ENCODE measurements around the gene SYT14. TPM values are rescaled to one million over a fixed set of nuclear protein-coding genes. Genes with fewer than 3 reads are reported as not detected.
A peak's percentile ranks its signal among the peaks of the same experiment; 100 is the strongest.

Gene SYT14
- total and polyA plus RNA-seq, 4 experiments from 2014 or later: not detected

GRCh38 chr1:210129759-210130158, 191.7 kb downstream of the SYT14 start:
- Histone ChIP-seq H3K4me1 (ENCODE audit: insufficient read depth, low read length) (no peaks in the 10 kb centered on the region), H3K9me3 (ENCODE audit: control insufficient read depth in 1 of 2, low read length in 2 of 2) (no peaks in the 10 kb centered on the region), H3K27me3 (ENCODE audit: insufficient read depth, low read length) (no peaks in the 10 kb centered on the region), H3K4me3 (ENCODE audit: low read length in 2 of 2) (no peak overlapping the region), H3K27ac (ENCODE audit: low read depth, low read length) (no peak overlapping the region), H3K36me3 (ENCODE audit: insufficient read depth, low read length) (no peaks in the 10 kb centered on the region)
- POLR2A ChIA-PET (ENCODE audit: partially characterized antibody): no interaction called here
- Mint-ChIP-seq H3K27me3 (peaks cover 3 to 9% of the 10 kb centered on the region in 2 donors), H3K27ac (no peak overlapping the region), H3K9me3 (peaks cover 0 to 3% (median 0%) of the 10 kb centered on the region in 8 donors), H3K4me3 (no peak overlapping the region), H3K4me1 (no peaks in the 10 kb centered on the region), H3K36me3 (no peaks in the 10 kb centered on the region)
- DNase-seq: no peak
- CTCF ChIA-PET (ENCODE audit: partially characterized antibody): interaction anchor here (1.3 kb wide), 1 partner anchor 10 kb away, joined by 3 read pairs; no protein-coding TSS in a partner anchor
- intact Hi-C loops (cut with micrococcal nuclease): no loop called here

- Mint-ChIP-seq H3K4me3 (no peak overlapping the region), H3K27ac (no peak overlapping the region), H3K9me3 (peaks cover 0 to 2% (median 0%) of the 10 kb centered on the region in 8 donors), H3K27me3 (peaks cover 7 to 10% of the 10 kb centered on the region in 2 donors), H3K36me3 (no peaks in the 10 kb centered on the region), H3K4me1 (no peaks in the 10 kb centered on the region)
- H3K27ac ChIP-seq (ENCODE audit: low read depth, low read length): no peak overlapping the region
- no peaks in the 10 kb centered on the region for H3K36me3 ChIP-seq (ENCODE audit: insufficient read depth, low read length)
- ChIA-PET CTCF (ENCODE audit: partially characterized antibody) (no interaction called here), POLR2A (ENCODE audit: partially characterized antibody) (no interaction called here)
- no peaks in the 10 kb centered on the region for H3K27me3 ChIP-seq (ENCODE audit: insufficient read depth, low read length)
- DNase-seq: no peak
- intact Hi-C loops (cut with micrococcal nuclease): no loop called here
- H3K4me1 ChIP-seq (ENCODE audit: insufficient read depth, low read length): no peaks in the 10 kb centered on the region
- no peaks in the 10 kb centered on the region for H3K9me3 ChIP-seq (ENCODE audit: control insufficient read depth in 1 of 2, low read length in 2 of 2)
- H3K4me3 ChIP-seq (ENCODE audit: low read length in 2 of 2): no peak overlapping the region
Observed at GRCh38 chr1:210132582-210132981, 194.6 kb downstream of the SYT14 start.

- POLR2A ChIA-PET (ENCODE audit: partially characterized antibody): no interaction called here
- peaks cover 0 to 15% (median 4%) of the 10 kb centered on the region in 8 donors for H3K9me3 Mint-ChIP-seq
- peaks cover 4 to 9% of the 10 kb centered on the region in 2 donors for H3K27me3 Mint-ChIP-seq
Observed at GRCh38 chr1:210143465-210144062, 205.5 kb downstream of the SYT14 start.

GRCh38 chr1:210144736-210145135, 206.7 kb downstream of the SYT14 start:
- Histone ChIP-seq H3K4me3 (ENCODE audit: low read length in 2 of 2) (no peak overlapping the region), H3K36me3 (ENCODE audit: insufficient read depth, low read length) (no peaks in the 10 kb centered on the region), H3K4me1 (ENCODE audit: insufficient read depth, low read length) (no peaks in the 10 kb centered on the region), H3K27me3 (ENCODE audit: insufficient read depth, low read length) (peaks cover 5% of the 10 kb centered on the region), H3K27ac (ENCODE audit: low read depth, low read length) (no peak overlapping the region), H3K9me3 (ENCODE audit: control insufficient read depth in 1 of 2, low read length in 2 of 2) (no peaks in the 10 kb centered on the region)
- intact Hi-C loops (cut with micrococcal nuclease): no loop called here
- ChIA-PET POLR2A (ENCODE audit: partially characterized antibody) (no interaction called here), CTCF (ENCODE audit: partially characterized antibody) (no interaction called here)
- H3K27me3 Mint-ChIP-seq: peaks cover 4 to 9% of the 10 kb centered on the region in 2 donors
- no peaks in the 10 kb centered on the region for H3K4me1 Mint-ChIP-seq
- H3K27ac Mint-ChIP-seq: no peak overlapping the region
- H3K36me3 Mint-ChIP-seq: no peaks in the 10 kb centered on the region
- DNase-seq: no peak
- peaks cover 0 to 15% (median 4%) of the 10 kb centered on the region in 8 donors for H3K9me3 Mint-ChIP-seq
- H3K4me3 Mint-ChIP-seq: no peak overlapping the region

More at GRCh38 chr1:210143465-210144062, 205.5 kb downstream of the SYT14 start:
- H3K36me3 ChIP-seq (ENCODE audit: insufficient read depth, low read length): no peaks in the 10 kb centered on the region
- H3K4me1 Mint-ChIP-seq: no peaks in the 10 kb centered on the region
- no peak overlapping the region for H3K27ac ChIP-seq (ENCODE audit: low read depth, low read length)
- H3K36me3 Mint-ChIP-seq: no peaks in the 10 kb centered on the region
- peaks cover 5% of the 10 kb centered on the region for H3K27me3 ChIP-seq (ENCODE audit: insufficient read depth, low read length)
- intact Hi-C loops (cut with micrococcal nuclease): no loop called here
- H3K27ac Mint-ChIP-seq: no peak overlapping the region
- DNase-seq: peak in 2 of 5 donors; percentile 3 to 4
- H3K4me3 ChIP-seq (ENCODE audit: low read length in 2 of 2): no peak overlapping the region
- H3K9me3 ChIP-seq (ENCODE audit: control insufficient read depth in 1 of 2, low read length in 2 of 2): no peaks in the 10 kb centered on the region
- CTCF ChIA-PET (ENCODE audit: partially characterized antibody): no interaction called here
- H3K4me3 Mint-ChIP-seq: no peak overlapping the region
- no peaks in the 10 kb centered on the region for H3K4me1 ChIP-seq (ENCODE audit: insufficient read depth, low read length)

- ChIA-PET POLR2A (ENCODE audit: partially characterized antibody) (no interaction called here), CTCF (ENCODE audit: partially characterized antibody) (interaction anchor here (1.3 kb wide), 1 partner anchor 10 kb away, joined by 3 read pairs; no protein-coding TSS in a partner anchor)
- H3K4me3 ChIP-seq (ENCODE audit: low read length in 2 of 2): no peak overlapping the region
- no peaks in the 10 kb centered on the region for H3K4me1 Mint-ChIP-seq
- no peak overlapping the region for H3K27ac Mint-ChIP-seq
- no peak overlapping the region for H3K4me3 Mint-ChIP-seq
- H3K9me3 Mint-ChIP-seq: peaks cover 0 to 1% (median 0%) of the 10 kb centered on the region in 8 donors
- H3K4me1 ChIP-seq (ENCODE audit: insufficient read depth, low read length): no peaks in the 10 kb centered on the region
- H3K27me3 Mint-ChIP-seq: peaks cover 0 to 8% of the 10 kb centered on the region in 2 donors
- no peaks in the 10 kb centered on the region for H3K36me3 ChIP-seq (ENCODE audit: insufficient read depth, low read length)
- DNase-seq: no peak
- H3K27ac ChIP-seq (ENCODE audit: low read depth, low read length): no peak overlapping the region
- H3K27me3 ChIP-seq (ENCODE audit: insufficient read depth, low read length): no peaks in the 10 kb centered on the region
- H3K9me3 ChIP-seq (ENCODE audit: control insufficient read depth in 1 of 2, low read length in 2 of 2): no peaks in the 10 kb centered on the region
- intact Hi-C loops (cut with micrococcal nuclease): no loop called here
- H3K36me3 Mint-ChIP-seq: no peaks in the 10 kb centered on the region
Observed at GRCh38 chr1:210151052-210151672, 213.1 kb downstream of the SYT14 start.

GRCh38 chr1:210159211-210159610, 221.2 kb downstream of the SYT14 start:
- no peak overlapping the region for H3K27ac ChIP-seq (ENCODE audit: low read depth, low read length)
- H3K27me3 ChIP-seq (ENCODE audit: insufficient read depth, low read length): no peaks in the 10 kb centered on the region
- H3K36me3 ChIP-seq (ENCODE audit: insufficient read depth, low read length): no peaks in the 10 kb centered on the region
- H3K9me3 ChIP-seq (ENCODE audit: control insufficient read depth in 1 of 2, low read length in 2 of 2): no peaks in the 10 kb centered on the region
- ChIA-PET POLR2A (ENCODE audit: partially characterized antibody) (no interaction called here), CTCF (ENCODE audit: partially characterized antibody) (no interaction called here)
- no peak for DNase-seq
- H3K4me3 ChIP-seq (ENCODE audit: low read length in 2 of 2): no peak overlapping the region
- Mint-ChIP-seq H3K9me3 (no peaks in the 10 kb centered on the region), H3K4me3 (no peak overlapping the region), H3K4me1 (no peaks in the 10 kb centered on the region), H3K27ac (no peak overlapping the region), H3K36me3 (no peaks in the 10 kb centered on the region), H3K27me3 (peaks cover 2 to 8% of the 10 kb centered on the region in 2 donors)
- no peaks in the 10 kb centered on the region for H3K4me1 ChIP-seq (ENCODE audit: insufficient read depth, low read length)
- intact Hi-C loops (cut with micrococcal nuclease): no loop called here

GRCh38 chr1:210170220-210170619, 232.2 kb downstream of the SYT14 start:
- Histone ChIP-seq H3K9me3 (ENCODE audit: control insufficient read depth in 1 of 2, low read length in 2 of 2) (no peaks in the 10 kb centered on the region), H3K36me3 (ENCODE audit: insufficient read depth, low read length) (no peaks in the 10 kb centered on the region), H3K27ac (ENCODE audit: low read depth, low read length) (no peak overlapping the region), H3K27me3 (ENCODE audit: insufficient read depth, low read length) (no peaks in the 10 kb centered on the region), H3K4me1 (ENCODE audit: insufficient read depth, low read length) (no peaks in the 10 kb centered on the region), H3K4me3 (ENCODE audit: low read length in 2 of 2) (no peak overlapping the region)
- ChIA-PET CTCF (ENCODE audit: partially characterized antibody) (no interaction called here), POLR2A (ENCODE audit: partially characterized antibody) (no interaction called here)
- Mint-ChIP-seq H3K4me3 (no peak overlapping the region), H3K36me3 (no peaks in the 10 kb centered on the region), H3K27ac (no peak overlapping the region), H3K27me3 (peaks cover 2 to 6% of the 10 kb centered on the region in 2 donors), H3K4me1 (no peaks in the 10 kb centered on the region), H3K9me3 (no peaks in the 10 kb centered on the region)
- DNase-seq: no peak
- intact Hi-C loops (cut with micrococcal nuclease): no loop called here
